ENCODE results near the gene SPDYE6.
"Not testable (repeated sequence)": the region's sequence is repeated elsewhere in the genome, so short reads cannot be mapped to it uniquely, and the experiment has no call there.

SPDYE6 gene

DNA sequence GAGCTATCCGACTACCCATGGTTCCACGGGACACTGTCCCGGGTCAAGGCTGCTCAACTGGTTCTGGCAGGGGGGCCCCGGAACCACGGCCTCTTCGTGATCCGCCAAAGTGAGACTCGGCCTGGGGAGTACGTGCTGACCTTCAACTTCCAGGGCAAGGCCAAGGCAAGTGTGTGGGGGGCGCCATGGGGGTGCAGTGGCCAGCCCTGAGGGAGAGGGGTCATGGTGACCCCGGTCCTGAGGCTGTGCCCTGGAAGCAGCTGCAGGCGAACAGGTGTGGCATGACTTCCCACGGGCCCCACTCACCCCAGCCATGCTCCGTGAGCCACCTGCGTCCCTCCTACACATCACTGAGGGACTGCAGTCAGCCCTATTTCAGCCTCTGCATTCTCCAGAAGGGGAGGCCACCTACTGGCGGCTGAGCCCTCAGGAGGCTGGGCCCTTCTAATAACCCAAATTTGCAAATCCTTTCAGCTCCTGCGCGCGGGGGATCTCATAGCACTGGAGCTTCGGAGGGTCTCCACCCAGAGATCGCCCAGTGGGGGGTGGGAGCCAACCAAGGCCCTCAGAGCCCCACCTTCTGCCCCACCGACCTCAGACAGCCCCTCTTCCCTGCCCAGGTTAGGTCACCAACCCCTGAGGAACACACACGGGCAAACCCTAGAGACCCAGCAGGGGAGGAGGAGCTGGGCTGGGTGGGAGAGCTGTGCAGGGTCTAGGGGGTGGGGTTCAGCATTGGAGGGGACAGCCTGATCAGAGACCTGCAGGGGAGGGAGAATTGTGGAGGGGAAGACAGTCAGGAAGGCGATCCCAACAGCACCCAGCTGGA lies 38.8 kb downstream of the SPDYE6 start:
- DNase-seq (ENCODE audit: low read depth) = no peak

DNA sequence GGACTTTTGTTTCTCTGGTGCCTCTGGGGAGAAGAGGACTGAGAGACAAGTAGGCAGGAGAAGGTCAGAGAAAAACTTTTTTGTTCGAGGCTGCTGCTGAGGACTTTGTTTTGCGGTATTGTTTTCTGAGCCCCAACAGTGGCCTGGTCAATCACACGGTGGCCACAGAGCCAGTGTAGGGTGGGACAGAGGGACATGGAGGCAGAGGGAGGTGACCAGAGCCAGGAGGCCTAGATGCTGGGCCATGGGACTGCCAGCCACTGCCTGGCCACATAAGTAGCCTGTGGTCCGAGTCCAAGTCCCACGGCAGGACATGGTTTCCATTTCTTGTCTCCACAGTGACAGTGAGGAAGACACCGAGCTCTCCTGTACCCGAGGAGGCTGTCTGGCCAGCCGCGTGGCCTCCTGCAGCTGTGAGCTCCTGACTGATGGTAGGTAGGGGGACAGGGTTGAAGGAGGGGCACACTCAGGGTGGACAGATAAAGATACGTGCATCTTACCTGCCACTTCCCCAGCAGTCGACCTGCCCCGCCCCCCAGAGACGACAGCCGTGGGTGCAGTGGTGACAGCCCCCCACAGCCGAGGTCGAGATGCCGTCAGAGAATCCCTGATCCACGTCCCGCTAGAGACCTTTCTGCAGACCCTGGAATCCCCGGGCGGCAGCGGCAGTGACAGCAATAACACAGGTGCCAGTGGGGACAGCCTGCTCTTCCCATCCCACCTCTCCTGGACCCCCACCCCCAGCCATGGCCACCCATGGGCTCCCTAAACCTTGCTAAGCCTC lies 42.1 kb downstream of the SPDYE6 start:
- DNase-seq (ENCODE audit: low read depth) = no peak

- DNase-seq (ENCODE audit: low read depth) = no peak
Observed at GRCh38 chr7:102312317-102312716, 43.9 kb downstream of the SPDYE6 start.

GRCh38 chr7:102310414-102310815 lies 45.8 kb downstream of the SPDYE6 start:
- no peak for DNase-seq (ENCODE audit: low read depth)

DNA sequence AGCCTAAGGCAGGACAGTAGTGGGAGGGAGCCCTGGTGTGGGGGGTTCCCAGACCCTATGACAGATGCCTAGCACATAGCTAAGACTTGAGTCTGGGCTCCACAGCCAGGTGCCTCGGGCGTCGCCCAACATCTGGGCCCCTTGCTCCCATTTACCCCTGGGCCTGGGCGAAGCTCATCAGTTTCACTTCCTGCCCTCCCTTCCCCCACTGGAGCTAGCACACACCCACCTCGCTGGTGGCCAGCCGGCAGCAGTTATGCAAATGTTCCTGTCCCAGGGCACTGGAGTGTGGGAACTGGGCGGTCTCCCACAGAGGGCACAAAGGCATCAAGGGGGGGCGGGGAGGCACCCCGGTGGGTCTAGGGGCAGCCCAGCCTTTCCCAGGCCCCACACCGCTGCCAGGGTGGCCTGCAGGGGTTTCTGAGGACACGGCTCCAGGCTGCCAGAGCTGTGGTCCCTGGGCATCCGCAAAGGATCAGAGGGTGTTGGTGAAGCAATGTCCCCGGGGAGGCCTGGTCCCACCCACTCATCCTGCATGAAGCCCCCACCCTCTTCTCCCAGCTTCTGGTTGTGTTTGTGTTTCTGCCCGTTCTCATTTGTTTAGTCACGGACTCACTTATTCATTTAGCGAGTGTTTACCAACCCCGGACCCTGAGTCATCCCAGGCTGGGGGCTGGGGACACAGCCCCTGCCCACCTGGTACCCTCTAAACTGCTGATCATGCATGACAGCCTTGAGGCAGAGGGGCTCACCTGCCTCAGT lies 49.1 kb downstream of the SPDYE6 start:
- no peak for DNase-seq (ENCODE audit: low read depth)

GRCh38 chr7:102305414-102306268 lies 50.6 kb downstream of the SPDYE6 start:
- DNase-seq (ENCODE audit: low read depth) = no peak

GRCh38 chr7:102304668-102305067 lies 51.6 kb downstream of the SPDYE6 start:
- DNase-seq (ENCODE audit: low read depth) = no peak

GRCh38 chr7:102303669-102304422 lies 52.4 kb downstream of the SPDYE6 start:
- DNase-seq (ENCODE audit: low read depth) = no peak

- no peak for DNase-seq (ENCODE audit: low read depth)
Observed at GRCh38 chr7:102302025-102302424, 54.2 kb downstream of the SPDYE6 start.

- not testable (repeated sequence) for DNase-seq (ENCODE audit: low read depth)
Observed at GRCh38 chr7:102301367-102301766, 54.9 kb downstream of the SPDYE6 start.

DNA sequence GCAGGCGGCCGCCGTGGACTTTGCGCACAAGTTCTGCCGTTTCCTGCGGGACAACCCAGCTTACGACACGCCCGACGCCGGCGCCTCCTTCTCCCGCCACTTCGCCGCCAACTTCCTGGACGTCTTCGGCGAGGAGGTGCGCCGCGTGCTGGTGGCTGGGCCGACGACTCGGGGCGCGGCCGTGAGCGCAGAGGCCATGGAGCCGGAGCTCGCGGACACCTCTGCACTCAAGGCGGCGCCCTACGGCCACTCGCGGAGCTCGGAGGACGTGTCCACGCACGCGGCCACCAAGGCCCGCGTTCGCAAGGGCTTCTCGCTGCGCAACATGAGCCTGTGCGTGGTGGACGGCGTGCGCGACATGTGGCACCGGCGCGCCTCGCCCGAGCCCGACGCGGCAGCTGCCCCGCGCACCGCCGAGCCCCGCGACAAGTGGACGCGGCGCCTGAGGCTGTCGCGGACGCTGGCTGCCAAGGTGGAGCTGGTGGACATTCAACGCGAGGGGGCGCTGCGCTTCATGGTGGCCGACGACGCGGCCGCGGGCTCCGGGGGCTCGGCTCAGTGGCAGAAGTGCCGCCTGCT lies 55.5 kb downstream of the SPDYE6 start:
- DNase-seq (ENCODE audit: low read depth) = no peak

GRCh38 chr7:102297487-102298218 lies 58.6 kb downstream of the SPDYE6 start:
- DNase-seq (ENCODE audit: low read depth) = no peak

GRCh38 chr7:102296514-102296913 lies 59.7 kb downstream of the SPDYE6 start:
- DNase-seq (ENCODE audit: low read depth) = no peak

- no peak for DNase-seq (ENCODE audit: low read depth)
Observed at GRCh38 chr7:102296179-102296438, 60.1 kb downstream of the SPDYE6 start.

All from HS-27A (cell line).